WTC11 (cell line): ENCODE measurements around the gene PTPRJ.

Experiments
- NFYB ChIP-seq: sonication (generic); formaldehyde crosslinking; conservative IDR thresholded peaks from 2 replicates; pipeline ENCODE4 v1.8.0; 2022; ENCODE audit warnings: low read depth, missing genetic modification reagents
- SMAD3 ChIP-seq: sonication (generic); formaldehyde crosslinking; IDR thresholded peaks from 2 replicates; pipeline ENCODE4 v1.8.0; 2022; ENCODE audit warnings: missing genetic modification reagents, mild to moderate bottlenecking, borderline replicate concordance
- TF ChIP-seq, protein P1 (sequence below): sonication (generic); formaldehyde crosslinking; IDR thresholded peaks from 2 replicates; pipeline ENCODE4 v1.8.0; 2022; ENCODE audit warnings: missing genetic modification reagents

DNA sequence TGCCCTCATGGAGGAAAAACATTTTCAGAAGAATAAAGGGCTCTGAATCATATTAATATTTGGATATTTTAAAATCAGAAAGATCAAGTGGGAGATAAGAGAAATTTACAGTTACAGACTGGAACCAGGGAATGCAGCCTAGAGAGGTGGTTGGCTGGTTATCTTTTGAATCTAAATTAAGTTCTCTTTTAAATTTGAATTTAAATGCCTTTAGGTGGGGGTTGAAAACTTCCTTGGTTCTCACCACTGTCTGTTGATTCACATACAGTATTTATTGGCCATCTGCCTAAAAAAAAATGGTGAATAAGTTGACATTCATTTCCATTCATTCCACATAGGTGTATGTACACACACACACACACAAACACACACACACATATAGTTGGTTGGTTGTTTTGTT, 35.7 kb upstream of the PTPRJ start:
- TF ChIP-seq SMAD3 (CRISPR knock-in tag): no peak
- TF ChIP-seq, protein P1, sequence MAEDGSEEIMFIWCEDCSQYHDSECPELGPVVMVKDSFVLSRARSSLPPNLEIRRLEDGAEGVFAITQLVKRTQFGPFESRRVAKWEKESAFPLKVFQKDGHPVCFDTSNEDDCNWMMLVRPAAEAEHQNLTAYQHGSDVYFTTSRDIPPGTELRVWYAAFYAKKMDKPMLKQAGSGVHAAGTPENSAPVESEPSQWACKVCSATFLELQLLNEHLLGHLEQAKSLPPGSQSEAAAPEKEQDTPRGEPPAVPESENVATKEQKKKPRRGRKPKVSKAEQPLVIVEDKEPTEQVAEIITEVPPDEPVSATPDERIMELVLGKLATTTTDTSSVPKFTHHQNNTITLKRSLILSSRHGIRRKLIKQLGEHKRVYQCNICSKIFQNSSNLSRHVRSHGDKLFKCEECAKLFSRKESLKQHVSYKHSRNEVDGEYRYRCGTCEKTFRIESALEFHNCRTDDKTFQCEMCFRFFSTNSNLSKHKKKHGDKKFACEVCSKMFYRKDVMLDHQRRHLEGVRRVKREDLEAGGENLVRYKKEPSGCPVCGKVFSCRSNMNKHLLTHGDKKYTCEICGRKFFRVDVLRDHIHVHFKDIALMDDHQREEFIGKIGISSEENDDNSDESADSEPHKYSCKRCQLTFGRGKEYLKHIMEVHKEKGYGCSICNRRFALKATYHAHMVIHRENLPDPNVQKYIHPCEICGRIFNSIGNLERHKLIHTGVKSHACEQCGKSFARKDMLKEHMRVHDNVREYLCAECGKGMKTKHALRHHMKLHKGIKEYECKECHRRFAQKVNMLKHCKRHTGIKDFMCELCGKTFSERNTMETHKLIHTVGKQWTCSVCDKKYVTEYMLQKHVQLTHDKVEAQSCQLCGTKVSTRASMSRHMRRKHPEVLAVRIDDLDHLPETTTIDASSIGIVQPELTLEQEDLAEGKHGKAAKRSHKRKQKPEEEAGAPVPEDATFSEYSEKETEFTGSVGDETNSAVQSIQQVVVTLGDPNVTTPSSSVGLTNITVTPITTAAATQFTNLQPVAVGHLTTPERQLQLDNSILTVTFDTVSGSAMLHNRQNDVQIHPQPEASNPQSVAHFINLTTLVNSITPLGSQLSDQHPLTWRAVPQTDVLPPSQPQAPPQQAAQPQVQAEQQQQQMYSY (CRISPR knock-in tag): no peak
- no peak for TF ChIP-seq NFYB (CRISPR knock-in tag)
